Suprapubic skin (tissue), 4 donors: Measurements from ENCODE around the gene TCTN2. TPM values are rescaled to one million over a fixed set of nuclear protein-coding genes. Genes with fewer than 3 reads are reported as not detected.

Experiments used
- DNase-seq, 2 donors: peaks; one replicate each; pipeline ENCODE4 v3.0.0-alpha.2; 2019; ENCODE audit warnings: low spot score in 2 of 2
- H3K27ac ChIP-seq: fragments of 200-600 bp; sonication (generic); one replicate; pipeline ENCODE4 v1.5.1; 2019
- H3K27me3 ChIP-seq: fragments of 200-600 bp; sonication (generic); one replicate; pipeline ENCODE4 v1.5.1; 2019
- H3K36me3 ChIP-seq: fragments of 200-600 bp; sonication (generic); one replicate; pipeline ENCODE4 v1.5.1; 2019
- H3K4me1 ChIP-seq: fragments of 200-600 bp; sonication (generic); one replicate; pipeline ENCODE4 v1.5.1; 2019
- H3K4me3 ChIP-seq: fragments of 200-600 bp; sonication (generic); one replicate; pipeline ENCODE4 v1.5.1; 2019; ENCODE audit warnings: mild to moderate bottlenecking
- H3K9me3 ChIP-seq: fragments of 200-600 bp; sonication (generic); one replicate; pipeline ENCODE4 v1.5.1; 2019
- CTCF ChIP-seq, 2 donors: fragments of 200-600 bp in 1 of 2; fragments of 450-650 bp in 1 of 2; sonication (generic) in 1 of 2; IDR thresholded peaks; one replicate each; pipeline ENCODE4 v1.5.1; 2016 to 2019; ENCODE audit warnings: antibody characterized with exemption in 2 of 2, mild to moderate bottlenecking in 1 of 2, moderate library complexity in 1 of 2
- EP300 ChIP-seq: sonication (generic); formaldehyde crosslinking; IDR thresholded peaks from one replicate; pipeline ENCODE4 v1.6.1; 2017; ENCODE audit warnings: antibody characterized with exemption
- POLR2A ChIP-seq, 2 donors: fragments of 450-650 bp; IDR thresholded peaks; one replicate each; pipeline ENCODE4 v1.6.1; 2017; ENCODE audit warnings: antibody characterized with exemption in 2 of 2, mild to moderate bottlenecking in 2 of 2, moderate library complexity in 2 of 2
- POLR2AphosphoS5 ChIP-seq, 3 donors: sonication (generic); formaldehyde crosslinking; IDR thresholded peaks; one replicate each; pipeline ENCODE4 v1.6.1; 2017; ENCODE audit warnings: antibody characterized with exemption in 3 of 3
- WGBS: methylation state at CpG from one replicate; pipeline ENCODE4 v1.1.5; 2018; 5-methylcytosine and 5-hydroxymethylcytosine counted together
- total RNA-seq, 4 donors: library from RNA; depleted of rRNA; stranded (reverse); fragments of >200 nt; gene quantifications; one replicate each; pipeline ENCODE4 v1.1.0, GENCODE V29; 2016

Gene TCTN2
- total RNA-seq, 4 donors from 2014 or later = 10.2 to 31.9 (median 16.0) TPM

GRCh38 chr12:123645380-123645779, 25.5 kb upstream of the TCTN2 start:
- DNase-seq = no peak
- H3K9me3 ChIP-seq = no peaks in the 10 kb centered on the region
- no peak overlapping the region for H3K4me3 ChIP-seq
- TF ChIP-seq POLR2AphosphoS5 (IDR thresholded peaks at IDR 0.05) (no peak), CTCF (IDR thresholded peaks at IDR 0.05) (no peak), POLR2A (IDR thresholded peaks at IDR 0.05) (no peak), EP300 (no peak)
- no peaks in the 10 kb centered on the region for H3K27me3 ChIP-seq
- 94% methylated on average over 3 of the region's 3 CpGs for WGBS
- no peak overlapping the region for H3K27ac ChIP-seq
- H3K4me1 ChIP-seq = no peaks in the 10 kb centered on the region
- peaks cover 69% of the 10 kb centered on the region for H3K36me3 ChIP-seq

GRCh38 chr12:123645878-123646277, 25.0 kb upstream of the TCTN2 start:
- WGBS = 75% methylated on average over 5 of the region's 5 CpGs
- Histone ChIP-seq H3K9me3 (no peaks in the 10 kb centered on the region), H3K27me3 (no peaks in the 10 kb centered on the region), H3K4me1 (no peaks in the 10 kb centered on the region), H3K27ac (no peak overlapping the region), H3K4me3 (no peak overlapping the region), H3K36me3 (peaks cover 66% of the 10 kb centered on the region)
- TF ChIP-seq POLR2AphosphoS5 (IDR thresholded peaks at IDR 0.05) (no peak), EP300 (no peak), POLR2A (IDR thresholded peaks at IDR 0.05) (no peak), CTCF (IDR thresholded peaks at IDR 0.05) (no peak)
- no peak for DNase-seq

- Histone ChIP-seq H3K27ac (no peak overlapping the region), H3K9me3 (no peaks in the 10 kb centered on the region), H3K4me1 (no peaks in the 10 kb centered on the region), H3K27me3 (no peaks in the 10 kb centered on the region), H3K36me3 (peaks cover 75% of the 10 kb centered on the region), H3K4me3 (no peak overlapping the region)
- no peak for DNase-seq
- TF ChIP-seq POLR2A (IDR thresholded peaks at IDR 0.05) = no peak
- no peak for TF ChIP-seq POLR2AphosphoS5 (IDR thresholded peaks at IDR 0.05)
- no peak for TF ChIP-seq CTCF (IDR thresholded peaks at IDR 0.05)
- no peak for TF ChIP-seq EP300
- 81% methylated on average over 5 of the region's 5 CpGs for WGBS
These were observed 22.5 kb upstream of the TCTN2 start for GRCh38 chr12:123648401-123648800.

- WGBS = 89% methylated on average over 4 of the region's 4 CpGs
- no peak overlapping the region for H3K4me3 ChIP-seq
- H3K27me3 ChIP-seq = no peaks in the 10 kb centered on the region
- no peaks in the 10 kb centered on the region for H3K9me3 ChIP-seq
- no peak for DNase-seq
- H3K27ac ChIP-seq = no peak overlapping the region
- H3K4me1 ChIP-seq = no peaks in the 10 kb centered on the region
- no peak for TF ChIP-seq CTCF (IDR thresholded peaks at IDR 0.05)
- no peak for TF ChIP-seq POLR2AphosphoS5 (IDR thresholded peaks at IDR 0.05)
- no peak for TF ChIP-seq EP300
- no peak for TF ChIP-seq POLR2A (IDR thresholded peaks at IDR 0.05)
- peaks cover 66% of the 10 kb centered on the region for H3K36me3 ChIP-seq
These were observed 16.7 kb upstream of the TCTN2 start for GRCh38 chr12:123654129-123654701.

GRCh38 chr12:123655420-123655819, 15.5 kb upstream of the TCTN2 start:
- DNase-seq = no peak
- no peaks in the 10 kb centered on the region for H3K9me3 ChIP-seq
- peaks cover 60% of the 10 kb centered on the region for H3K36me3 ChIP-seq
- H3K4me1 ChIP-seq = peaks cover 3% of the 10 kb centered on the region
- no peaks in the 10 kb centered on the region for H3K27me3 ChIP-seq
- TF ChIP-seq CTCF (IDR thresholded peaks at IDR 0.05) (no peak), POLR2AphosphoS5 (IDR thresholded peaks at IDR 0.05) (no peak), EP300 (no peak), POLR2A (IDR thresholded peaks at IDR 0.05) (no peak)
- H3K4me3 ChIP-seq = no peak overlapping the region
- H3K27ac ChIP-seq = no peak overlapping the region
- 73% methylated on average over 5 of the region's 5 CpGs for WGBS
